ENCODE results near the gene SNAP25. TPM values are rescaled to one million over a fixed set of nuclear protein-coding genes. Genes with fewer than 3 reads are reported as not detected.

Gene SNAP25
- total RNA-seq, 1 experiment from 2014 or later, result 0.05 TPM

DNA sequence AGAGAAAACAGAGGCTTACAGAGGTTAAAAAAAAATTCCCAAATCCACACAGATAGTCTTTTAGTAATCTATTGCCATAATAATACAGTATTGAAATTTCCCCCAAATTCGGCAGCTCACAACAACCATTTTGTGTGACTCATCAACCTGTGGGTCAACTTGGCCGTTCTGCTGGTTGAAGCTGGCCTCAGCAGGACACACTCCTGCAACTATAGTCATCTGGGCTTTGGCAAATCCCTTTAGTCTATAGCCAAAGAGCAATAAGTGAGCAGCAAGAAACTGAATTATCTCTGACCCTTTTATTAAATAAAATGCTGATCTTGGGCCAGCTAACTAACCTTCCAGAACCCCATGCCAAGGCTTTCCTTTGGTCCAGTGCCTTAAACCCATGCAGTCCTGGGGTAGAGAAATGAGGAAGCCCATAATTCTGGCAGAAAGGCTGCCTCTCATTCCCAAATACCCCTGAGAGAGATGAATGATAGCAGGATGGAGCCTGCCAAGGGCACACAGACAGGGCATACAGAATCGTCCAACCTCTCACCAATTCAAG is 17.2 kb upstream of the SNAP25 start:
- in situ Hi-C loops (cut with HindIII; ENCODE audit: low pct_unique_long_range_greater_than_20kb, low sequenced_read_pairs), result no loop called here
- no peak for DNase-seq (ENCODE audit: low read depth, low spot score)

DNA sequence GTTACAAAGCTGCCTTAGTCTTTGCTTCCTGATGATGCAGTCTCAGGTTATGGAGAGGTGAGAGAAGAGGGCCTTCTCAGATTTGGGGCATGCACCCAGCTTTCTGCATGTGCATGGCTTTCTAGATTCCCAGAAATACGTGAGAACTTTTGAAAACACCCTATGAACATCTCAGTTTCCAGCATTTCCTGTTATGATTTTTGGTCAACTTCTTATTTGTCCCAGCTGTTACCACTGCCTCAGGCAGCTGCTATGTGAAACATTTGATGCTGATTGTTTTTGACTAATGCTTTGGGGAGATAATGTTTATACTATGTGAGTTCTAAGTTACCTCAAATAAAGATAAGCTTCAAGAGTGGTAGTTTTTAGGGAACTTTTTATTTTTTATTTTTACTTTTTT is 9.5 kb upstream of the SNAP25 start:
- DNase-seq (ENCODE audit: low read depth, low spot score), result no peak
- in situ Hi-C loops (cut with HindIII; ENCODE audit: low pct_unique_long_range_greater_than_20kb, low sequenced_read_pairs), result no loop called here

DNA sequence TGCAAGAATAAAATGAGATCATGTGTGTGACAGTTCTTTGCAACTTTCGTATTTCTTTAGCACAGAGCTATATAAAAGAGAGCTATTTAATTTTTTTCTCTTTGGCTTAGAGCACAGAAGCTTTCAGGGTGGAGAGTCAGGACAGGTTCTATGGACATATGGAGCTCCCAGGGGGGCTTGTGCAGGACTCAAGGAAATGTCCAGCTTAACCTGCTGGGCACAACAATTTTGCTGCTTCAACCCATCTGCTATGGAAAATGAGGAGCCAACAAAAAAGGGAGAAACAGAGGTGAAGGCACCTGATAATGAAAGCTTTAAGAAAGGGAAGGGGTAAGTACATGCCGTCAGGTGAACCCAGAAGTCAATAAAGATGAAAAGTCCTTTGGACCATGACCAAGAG is 5.1 kb upstream of the SNAP25 start:
- in situ Hi-C loops (cut with HindIII; ENCODE audit: low pct_unique_long_range_greater_than_20kb, low sequenced_read_pairs), result no loop called here
- DNase-seq (ENCODE audit: low read depth, low spot score), result no peak

DNA sequence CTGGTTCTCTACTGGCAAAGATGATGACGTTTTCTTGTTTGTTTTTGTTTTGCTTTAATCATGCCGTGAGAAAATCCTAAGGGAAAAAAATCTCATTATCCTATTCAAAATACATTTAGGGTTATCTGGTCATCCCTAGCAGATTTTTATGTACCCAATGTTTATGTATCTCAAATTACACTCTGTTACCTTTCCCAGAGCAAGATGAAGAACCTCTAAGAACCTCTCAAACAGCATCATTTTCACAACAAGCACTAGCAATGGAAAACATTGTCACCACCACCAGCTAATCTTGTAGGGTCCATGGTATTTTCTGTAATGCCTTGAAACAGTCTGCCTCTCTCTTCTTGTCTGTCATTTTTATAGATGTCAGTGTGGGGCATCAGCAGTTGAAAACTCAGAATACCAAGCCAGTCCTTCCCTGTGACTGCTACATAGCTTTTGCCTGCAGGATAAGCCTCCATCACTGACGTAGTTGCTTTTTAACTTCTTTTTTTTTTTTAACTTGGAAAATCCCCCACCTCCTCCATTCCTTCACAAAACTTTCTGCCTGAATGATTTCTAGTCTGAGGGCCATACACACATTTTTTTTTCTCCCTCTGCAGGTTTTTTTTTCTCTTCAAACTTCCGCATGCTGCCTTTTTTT is 2.4 kb upstream of the SNAP25 start:
- DNase-seq (ENCODE audit: low read depth, low spot score), result no peak
- in situ Hi-C loops (cut with HindIII; ENCODE audit: low pct_unique_long_range_greater_than_20kb, low sequenced_read_pairs), result no loop called here

- DNase-seq (ENCODE audit: low read depth, low spot score), result peak; percentile 54
- in situ Hi-C loops (cut with HindIII; ENCODE audit: low pct_unique_long_range_greater_than_20kb, low sequenced_read_pairs), result no loop called here
Observed at GRCh38 chr20:10217721-10218410, 764 bp upstream of the SNAP25 start.

DNA sequence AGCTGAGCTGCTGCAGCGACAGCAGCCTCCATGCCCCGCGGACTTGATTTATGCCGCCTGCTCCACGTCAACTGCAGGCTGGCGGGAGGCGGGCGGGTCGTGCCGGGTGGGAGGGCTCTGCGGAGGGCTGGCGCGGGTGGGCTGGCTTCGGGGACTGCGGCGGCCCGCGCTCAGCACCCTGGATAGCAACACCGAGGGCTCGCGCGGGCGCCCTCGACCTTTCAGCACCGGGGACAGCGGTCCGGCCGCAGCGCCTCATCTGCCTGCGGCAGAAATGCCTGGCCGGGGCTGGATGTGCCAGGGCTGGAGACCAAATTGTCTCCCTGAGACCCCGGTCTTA is 792 bp downstream of the SNAP25 start:
- in situ Hi-C loops (cut with HindIII; ENCODE audit: low pct_unique_long_range_greater_than_20kb, low sequenced_read_pairs), result no loop called here
- DNase-seq (ENCODE audit: low read depth, low spot score), result peak; percentile 58

- DNase-seq (ENCODE audit: low read depth, low spot score), result no peak
- in situ Hi-C loops (cut with HindIII; ENCODE audit: low pct_unique_long_range_greater_than_20kb, low sequenced_read_pairs), result no loop called here
Observed at GRCh38 chr20:10219993-10220750, 1.5 kb downstream of the SNAP25 start.

DNA sequence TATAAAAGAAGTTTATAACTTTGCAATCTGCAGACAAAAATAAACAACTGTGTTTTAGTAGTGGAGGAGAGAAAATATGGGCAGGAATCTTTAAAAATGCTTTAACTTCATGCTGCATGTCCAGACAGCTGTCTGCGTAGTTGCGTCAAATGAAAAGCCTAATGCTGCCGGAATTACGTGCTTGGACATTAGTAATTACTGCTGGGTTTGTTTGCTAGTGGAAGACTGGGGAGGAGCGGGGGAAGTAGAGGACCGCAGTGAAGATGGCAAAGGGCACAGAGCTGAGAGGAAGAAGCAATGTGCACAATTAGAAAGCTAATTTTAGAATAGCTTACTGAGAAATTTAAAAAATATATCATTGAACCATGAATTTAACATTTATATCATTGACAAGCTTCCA is 2.4 kb downstream of the SNAP25 start:
- in situ Hi-C loops (cut with HindIII; ENCODE audit: low pct_unique_long_range_greater_than_20kb, low sequenced_read_pairs), result no loop called here
- DNase-seq (ENCODE audit: low read depth, low spot score), result no peak

- peak; percentile 50 for DNase-seq (ENCODE audit: low read depth, low spot score)
- in situ Hi-C loops (cut with HindIII; ENCODE audit: low pct_unique_long_range_greater_than_20kb, low sequenced_read_pairs), result no loop called here
Observed at GRCh38 chr20:10225439-10226060, 6.9 kb downstream of the SNAP25 start.

DNA sequence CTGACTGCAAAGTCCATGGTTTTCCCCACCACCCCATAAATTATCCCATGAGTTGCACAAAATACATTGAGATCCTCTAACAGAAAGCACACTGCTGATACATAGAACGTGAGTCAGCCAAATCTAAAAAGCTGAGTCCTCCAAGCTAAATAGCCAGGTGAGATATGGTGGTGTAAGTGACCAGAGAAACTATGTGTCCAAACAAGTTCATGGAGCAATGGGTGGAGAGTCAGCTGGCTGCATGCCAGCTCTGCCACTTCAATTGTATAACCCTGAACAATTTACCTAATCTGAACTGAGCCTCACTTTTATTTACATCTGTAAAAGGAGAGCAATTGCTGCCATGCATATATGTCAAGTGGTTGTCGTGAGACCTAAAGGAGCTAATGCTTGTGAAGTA is 9.7 kb downstream of the SNAP25 start:
- in situ Hi-C loops (cut with HindIII; ENCODE audit: low pct_unique_long_range_greater_than_20kb, low sequenced_read_pairs), result no loop called here
- DNase-seq (ENCODE audit: low read depth, low spot score), result no peak

DNA sequence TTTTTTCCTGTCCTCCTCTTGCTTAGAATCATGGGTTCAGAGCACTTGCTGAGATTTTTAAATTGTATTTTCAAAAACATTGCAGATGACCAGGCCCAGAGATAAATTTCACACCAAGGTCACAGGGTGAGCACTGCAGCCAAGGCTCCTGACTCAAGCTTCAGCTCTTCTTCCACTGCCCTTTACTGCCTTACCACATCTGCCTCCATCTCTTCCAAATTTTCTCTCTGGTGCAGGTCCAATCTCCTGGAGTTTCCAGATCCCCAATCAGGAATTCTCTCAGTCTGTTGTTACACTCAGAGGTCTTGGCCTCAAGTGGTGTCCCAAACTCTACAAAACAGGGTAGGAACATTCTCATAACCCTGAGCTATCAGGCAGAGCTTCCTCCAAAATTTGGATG is 12.7 kb downstream of the SNAP25 start:
- in situ Hi-C loops (cut with HindIII; ENCODE audit: low pct_unique_long_range_greater_than_20kb, low sequenced_read_pairs), result no loop called here
- DNase-seq (ENCODE audit: low read depth, low spot score), result no peak

- in situ Hi-C loops (cut with HindIII; ENCODE audit: low pct_unique_long_range_greater_than_20kb, low sequenced_read_pairs), result no loop called here
- no peak for DNase-seq (ENCODE audit: low read depth, low spot score)
Observed at GRCh38 chr20:10236540-10237533, 18.2 kb downstream of the SNAP25 start.

DNA sequence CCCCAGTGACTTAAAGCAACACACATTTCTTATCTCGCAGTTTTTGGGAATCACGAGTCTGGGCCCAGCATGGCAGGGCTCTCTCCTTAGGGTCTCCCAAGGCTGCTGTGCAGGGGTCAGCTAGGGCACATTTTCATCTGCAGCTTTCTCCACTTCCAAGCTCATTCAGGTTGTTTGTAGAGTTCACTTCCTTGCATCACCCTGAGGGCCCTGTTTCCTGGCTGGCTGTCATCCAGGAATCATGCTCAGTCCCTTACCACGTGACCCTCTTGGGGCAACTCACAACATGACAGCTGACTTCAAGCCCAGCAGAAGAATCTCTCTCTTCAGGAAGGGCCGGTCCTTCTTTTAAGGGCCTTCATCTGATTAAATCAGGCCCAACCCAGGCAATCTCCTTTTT is 21.3 kb downstream of the SNAP25 start:
- in situ Hi-C loops (cut with HindIII; ENCODE audit: low pct_unique_long_range_greater_than_20kb, low sequenced_read_pairs), result no loop called here
- DNase-seq (ENCODE audit: low read depth, low spot score), result peak; percentile 59

DNA sequence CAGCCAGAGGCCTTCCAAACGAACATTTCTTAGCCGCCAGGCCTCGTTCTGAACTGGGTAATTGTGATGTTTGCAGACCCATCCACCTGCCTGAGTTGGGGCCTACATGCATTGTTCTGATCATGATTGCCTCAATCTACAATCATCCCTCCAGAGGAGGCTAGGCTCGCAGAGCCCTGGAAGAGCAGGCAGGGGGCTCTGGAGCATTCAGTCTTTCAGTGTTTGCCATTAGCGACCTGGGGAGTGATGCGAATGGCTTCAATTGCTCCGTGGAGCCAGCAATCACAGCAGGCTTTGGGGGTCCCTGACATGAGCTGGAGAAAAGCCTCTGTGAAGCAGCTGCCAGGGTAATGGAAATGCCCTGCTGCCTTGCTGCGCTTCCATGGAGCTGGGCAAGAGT is 22.0 kb downstream of the SNAP25 start:
- no peak for DNase-seq (ENCODE audit: low read depth, low spot score)
- in situ Hi-C loops (cut with HindIII; ENCODE audit: low pct_unique_long_range_greater_than_20kb, low sequenced_read_pairs), result no loop called here

GRCh38 chr20:10242166-10242565 is 23.5 kb downstream of the SNAP25 start:
- no peak for DNase-seq (ENCODE audit: low read depth, low spot score)
- in situ Hi-C loops (cut with HindIII; ENCODE audit: low pct_unique_long_range_greater_than_20kb, low sequenced_read_pairs), result no loop called here

- in situ Hi-C loops (cut with HindIII; ENCODE audit: low pct_unique_long_range_greater_than_20kb, low sequenced_read_pairs), result no loop called here
- DNase-seq (ENCODE audit: low read depth, low spot score), result no peak
Observed at GRCh38 chr20:10247440-10247839, 28.8 kb downstream of the SNAP25 start.

- no peak for DNase-seq (ENCODE audit: low read depth, low spot score)
- in situ Hi-C loops (cut with HindIII; ENCODE audit: low pct_unique_long_range_greater_than_20kb, low sequenced_read_pairs), result no loop called here
Observed at GRCh38 chr20:10249048-10249770, 30.6 kb downstream of the SNAP25 start.
